Measurements from ENCODE around the gene KIF17.
"Not testable (repeated sequence)": the region's sequence is repeated elsewhere in the genome, so short reads cannot be mapped to it uniquely, and the experiment has no call there.

The KIF17 gene

GRCh38 chr1:20678599-20678998 lies 39.2 kb downstream of the KIF17 start:
- no peak overlapping the region for H3K4me3 ChIP-seq (replicated peaks; ENCODE audit: low read depth, low read length)
- DNase-seq (ENCODE audit: extremely low read depth, low read depth), result no peak
- no peak for TF ChIP-seq CTCF (IDR thresholded peaks at IDR 0.05; ENCODE audit: low read depth, low read length, missing control alignments)

- DNase-seq (ENCODE audit: extremely low read depth, low read depth); H3K4me3 ChIP-seq (replicated peaks; ENCODE audit: low read depth, low read length): not testable (repeated sequence)
These were observed 44.2 kb downstream of the KIF17 start for GRCh38 chr1:20673626-20674025.

- no peak for DNase-seq (ENCODE audit: extremely low read depth, low read depth)
- TF ChIP-seq CTCF (IDR thresholded peaks at IDR 0.05; ENCODE audit: low read depth, low read length, missing control alignments), result no peak
- H3K4me3 ChIP-seq (replicated peaks; ENCODE audit: low read depth, low read length), result no peak overlapping the region
These were observed 45.6 kb downstream of the KIF17 start for GRCh38 chr1:20672265-20672632.

- no peak overlapping the region for H3K4me3 ChIP-seq (replicated peaks; ENCODE audit: low read depth, low read length)
- no peak for DNase-seq (ENCODE audit: extremely low read depth, low read depth)
- TF ChIP-seq CTCF (IDR thresholded peaks at IDR 0.05; ENCODE audit: low read depth, low read length, missing control alignments), result no peak
These were observed 46.9 kb downstream of the KIF17 start for GRCh38 chr1:20670936-20671335.

- no peak for DNase-seq (ENCODE audit: extremely low read depth, low read depth)
- TF ChIP-seq CTCF (IDR thresholded peaks at IDR 0.05; ENCODE audit: low read depth, low read length, missing control alignments), result no peak
- H3K4me3 ChIP-seq (replicated peaks; ENCODE audit: low read depth, low read length), result no peak overlapping the region
These were observed 49.2 kb downstream of the KIF17 start for GRCh38 chr1:20668581-20668980.

- H3K4me3 ChIP-seq (replicated peaks; ENCODE audit: low read depth, low read length), result no peak overlapping the region
- DNase-seq (ENCODE audit: extremely low read depth, low read depth), result peak; percentile 16
These were observed 51.0 kb downstream of the KIF17 start for GRCh38 chr1:20666804-20667203.

GRCh38 chr1:20666146-20666545 lies 51.7 kb downstream of the KIF17 start:
- DNase-seq (ENCODE audit: extremely low read depth, low read depth), result no peak
- TF ChIP-seq CTCF (IDR thresholded peaks at IDR 0.05; ENCODE audit: low read depth, low read length, missing control alignments), result no peak

More at GRCh38 chr1:20666804-20667203, 51.0 kb downstream of the KIF17 start:
- no peak for TF ChIP-seq CTCF (IDR thresholded peaks at IDR 0.05; ENCODE audit: low read depth, low read length, missing control alignments)

More at GRCh38 chr1:20666146-20666545, 51.7 kb downstream of the KIF17 start:
- H3K4me3 ChIP-seq (replicated peaks; ENCODE audit: low read depth, low read length), result no peak overlapping the region

Data from HFF-Myc (cell line).